GM19328 (cell line): Measurements from ENCODE around the gene C6orf163.

Experiments used
- ATAC-seq: cut with Tn5 transposase; IDR thresholded peaks from one replicate; pipeline ENCODE4 v1.9.1; 2021; ENCODE audit warnings: mild to moderate bottlenecking, moderate library complexity; ENCODE audit not compliant: unreplicated experiment

C6orf163 gene

DNA sequence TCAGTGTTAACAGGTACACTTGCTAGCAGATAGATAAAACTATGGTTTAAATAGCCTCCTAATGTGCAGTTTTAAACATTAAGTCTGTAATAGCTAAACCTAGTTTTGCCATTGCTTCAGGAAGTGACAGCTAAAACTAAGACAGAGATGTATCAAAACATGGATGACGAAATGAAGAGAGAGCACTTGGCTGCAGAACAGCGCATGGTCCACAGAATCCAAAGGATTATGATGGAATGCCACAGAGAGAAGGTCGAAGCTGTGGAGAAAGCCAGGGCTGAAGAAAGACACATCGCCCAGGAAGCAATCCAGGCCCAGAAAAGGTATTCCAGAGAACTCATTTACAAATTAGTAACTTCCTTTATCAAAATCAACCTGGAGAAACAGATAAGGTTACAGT, 11.6 kb downstream of the C6orf163 start:
- no peak for ATAC-seq

DNA sequence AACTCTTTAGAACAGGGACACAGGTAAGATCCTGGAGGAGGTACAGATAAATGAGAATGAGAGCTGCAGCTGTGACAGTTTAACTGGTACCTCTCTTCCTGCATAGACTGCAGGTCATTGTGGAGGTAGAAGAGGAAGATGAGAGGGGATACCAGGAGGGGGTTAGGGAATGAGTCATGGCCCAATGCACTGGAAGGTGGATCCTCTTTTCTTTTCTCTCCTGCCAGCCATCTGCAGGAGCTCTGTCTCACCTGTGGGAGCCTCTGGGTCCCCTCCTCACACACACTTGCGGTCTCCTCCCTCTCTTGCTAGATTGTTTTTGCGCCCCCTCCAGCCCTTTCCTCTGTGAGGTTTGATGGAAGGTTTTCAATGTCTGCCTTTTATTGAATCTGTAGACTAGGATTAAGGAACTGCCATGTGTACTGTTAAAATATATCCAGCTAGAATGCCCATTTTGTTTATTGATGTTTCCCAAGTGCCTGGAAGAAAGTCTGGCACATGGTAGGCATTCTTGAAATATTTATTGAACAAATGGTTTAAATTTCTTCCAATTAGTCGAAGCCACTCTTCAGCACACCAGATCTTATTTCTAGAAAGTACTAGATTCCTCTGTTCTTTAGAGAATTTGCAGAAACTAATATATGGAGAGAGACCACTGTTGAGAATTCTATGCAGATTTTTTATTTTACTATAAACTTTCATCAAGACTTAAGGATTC, 13.0 kb downstream of the C6orf163 start:
- no peak for ATAC-seq

DNA sequence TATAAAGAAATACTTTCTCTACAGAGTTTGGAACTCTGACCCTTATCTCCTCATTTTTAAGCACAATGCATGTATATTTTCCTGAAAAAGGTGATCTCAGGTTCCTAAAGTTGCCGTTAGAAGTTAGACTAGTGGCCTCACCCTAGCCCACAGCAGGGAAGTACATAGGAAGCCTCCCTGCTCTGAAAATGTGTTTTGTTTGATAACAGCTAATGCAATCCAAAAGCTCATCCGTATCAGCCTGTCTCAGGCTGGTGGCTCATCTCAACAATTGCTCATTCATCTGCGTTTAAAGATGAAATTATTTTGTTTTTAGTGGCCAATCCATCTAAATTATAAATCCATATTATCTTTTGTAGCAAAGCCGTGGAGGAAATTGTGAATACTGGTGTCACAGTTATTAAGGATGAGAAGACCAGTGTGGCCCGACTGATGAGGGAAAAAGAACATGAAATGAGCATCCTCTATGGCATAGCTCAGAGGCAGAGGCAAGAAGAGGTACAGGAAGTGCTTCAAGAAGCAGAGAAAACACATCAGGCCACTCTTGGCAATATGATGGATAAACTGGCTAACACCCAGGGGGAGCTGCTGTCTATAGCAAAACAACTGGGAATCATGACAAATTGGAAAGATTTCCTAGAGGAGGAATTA, 20.1 kb downstream of the C6orf163 start:
- no peak for ATAC-seq

DNA sequence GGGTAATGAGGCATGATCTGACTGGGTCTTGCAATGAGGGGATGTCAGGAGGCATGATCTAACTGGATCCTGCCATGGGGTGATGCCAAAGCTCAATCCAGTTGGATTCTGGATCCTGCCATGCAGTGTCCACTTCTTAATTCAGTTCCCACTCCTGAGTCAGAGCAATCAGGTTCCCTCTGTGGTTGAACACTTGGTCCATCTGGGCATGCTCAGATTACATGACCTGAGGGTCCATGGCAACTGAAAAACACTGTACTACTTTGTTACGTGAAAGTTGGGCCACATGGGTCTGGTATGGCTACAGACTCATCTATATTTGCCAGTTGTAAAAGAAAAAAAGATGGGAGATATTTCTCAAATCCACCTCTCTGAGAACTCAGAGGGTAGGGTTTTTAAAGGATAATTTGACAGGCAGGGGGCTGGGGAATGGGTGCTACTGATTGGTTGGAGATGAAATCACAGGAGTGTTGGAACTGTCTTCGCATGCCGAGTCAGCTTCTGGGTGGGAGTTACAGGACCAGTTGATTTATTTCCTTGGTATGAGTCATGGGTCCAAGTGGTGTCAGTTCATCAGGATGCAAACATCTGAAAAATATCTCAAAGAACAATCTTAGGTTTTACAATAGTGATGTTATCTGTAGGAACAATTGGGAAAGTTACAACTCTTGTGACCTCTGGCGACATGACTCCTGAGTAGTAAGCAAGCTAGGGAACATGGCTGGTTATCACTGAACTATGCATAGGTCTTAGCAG, 21.6 kb downstream of the C6orf163 start:
- ATAC-seq = no peak

DNA sequence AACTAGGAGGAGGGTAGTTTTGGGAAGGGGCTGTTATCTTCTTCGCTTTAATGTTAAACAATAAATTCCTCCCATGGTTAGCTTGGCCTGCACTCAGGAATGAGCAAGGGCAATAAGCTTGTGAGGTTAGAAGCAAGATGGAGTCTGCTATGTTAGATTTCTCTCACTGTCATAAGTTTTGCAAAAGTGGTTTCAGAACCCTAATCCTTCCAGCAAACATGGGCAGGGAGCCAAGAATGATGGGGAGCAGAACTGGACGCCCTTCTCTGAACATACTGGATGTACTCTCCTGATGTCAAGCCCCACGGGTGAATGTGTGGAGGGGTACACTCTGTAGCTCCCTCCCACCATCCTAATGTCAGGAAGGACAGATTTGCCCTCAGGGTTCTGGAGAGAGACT, 22.3 kb downstream of the C6orf163 start:
- ATAC-seq = no peak

DNA sequence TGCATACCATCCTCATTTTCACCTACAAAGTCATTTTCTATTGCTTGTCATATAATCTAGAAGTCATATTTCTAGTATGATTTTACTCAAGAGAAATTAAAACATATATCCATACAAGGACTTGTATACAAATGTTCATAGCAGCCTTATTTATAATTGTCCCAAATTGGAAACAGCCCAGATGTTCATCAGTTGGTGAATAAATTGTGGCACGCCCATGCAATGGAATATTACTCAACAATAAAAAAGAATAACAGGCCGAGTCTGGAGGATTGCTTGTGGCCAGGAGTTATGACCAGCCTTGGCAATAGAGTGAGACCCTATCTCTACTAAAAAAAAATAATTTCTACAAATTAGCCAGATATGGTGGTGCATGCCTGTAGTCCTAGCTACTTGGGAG, 28.8 kb downstream of the C6orf163 start:
- ATAC-seq = no peak

DNA sequence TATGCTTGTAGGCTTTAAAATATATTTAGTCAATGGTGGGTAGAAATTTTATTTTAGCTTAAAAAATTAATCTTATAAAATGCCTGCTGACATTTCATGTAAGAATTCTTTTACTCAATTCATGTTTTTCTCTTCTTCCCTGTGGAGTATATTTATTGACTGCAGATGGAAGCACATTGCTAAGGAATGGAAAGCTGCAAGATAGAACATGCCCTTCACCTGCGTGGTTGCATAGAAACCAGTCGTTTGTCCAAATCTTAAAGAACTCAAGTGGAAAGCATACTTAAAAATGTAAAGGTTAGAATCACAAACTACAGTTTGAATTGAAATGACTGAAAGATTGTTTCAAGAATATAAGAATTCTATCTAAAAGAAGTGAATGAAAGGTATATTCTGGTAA, 30.7 kb downstream of the C6orf163 start:
- no peak for ATAC-seq

DNA sequence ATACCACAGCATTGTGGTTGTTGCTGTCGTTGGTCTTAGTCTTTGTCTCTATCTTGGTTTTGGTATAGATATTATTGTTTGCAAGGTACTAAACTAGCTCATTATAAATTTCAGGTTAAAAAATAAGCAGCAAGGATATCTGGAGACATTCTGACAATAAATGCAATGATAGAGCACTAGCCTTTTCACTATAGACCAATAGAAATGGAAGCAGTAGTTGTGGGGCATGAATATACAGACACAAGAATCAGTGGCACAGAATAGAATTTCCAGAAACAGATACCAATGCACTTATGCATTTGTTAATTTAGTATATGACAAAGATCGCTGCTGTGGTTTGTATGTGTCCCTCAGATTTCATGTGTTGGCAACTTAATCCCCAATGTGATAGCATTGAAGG, 32.0 kb downstream of the C6orf163 start:
- no peak for ATAC-seq

DNA sequence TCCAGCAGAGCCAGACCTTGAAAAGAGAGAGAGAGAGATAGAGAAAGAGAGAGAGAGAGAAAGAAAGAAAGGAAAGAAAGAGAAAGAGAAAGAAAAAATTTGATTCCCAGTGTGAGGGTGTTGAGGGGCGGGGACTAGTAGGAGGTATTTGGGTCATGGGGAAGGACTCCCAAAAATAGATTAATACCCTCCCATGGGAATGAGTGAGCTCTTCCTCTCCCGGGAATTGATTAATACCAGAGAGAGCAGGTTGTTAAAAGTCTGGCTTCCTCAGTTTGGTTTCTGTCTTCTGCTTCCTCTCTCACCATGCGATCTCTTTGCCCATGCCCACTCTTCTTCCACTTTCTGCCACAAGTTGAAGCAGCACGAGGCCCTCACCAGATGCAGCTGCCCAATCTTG, 34.3 kb downstream of the C6orf163 start:
- ATAC-seq = no peak

DNA sequence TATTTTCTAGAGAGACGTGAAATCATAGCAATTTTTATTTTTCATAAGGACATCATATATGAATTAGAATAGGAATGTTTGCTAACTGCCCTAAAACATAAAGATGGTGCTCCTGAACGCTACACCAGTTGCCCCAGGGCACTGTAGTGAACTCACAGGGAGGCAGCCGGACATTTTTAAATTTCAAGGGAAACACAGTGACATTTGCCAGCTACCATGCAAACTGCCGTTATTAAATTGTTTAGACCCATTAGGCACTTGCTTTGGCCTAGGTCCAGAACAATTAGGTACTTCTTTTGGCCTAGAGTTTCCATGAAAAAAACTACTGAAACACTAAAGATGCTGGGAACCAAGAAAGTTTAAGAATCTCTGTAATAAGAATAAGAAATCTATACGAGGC, 38.2 kb downstream of the C6orf163 start:
- ATAC-seq = no peak

DNA sequence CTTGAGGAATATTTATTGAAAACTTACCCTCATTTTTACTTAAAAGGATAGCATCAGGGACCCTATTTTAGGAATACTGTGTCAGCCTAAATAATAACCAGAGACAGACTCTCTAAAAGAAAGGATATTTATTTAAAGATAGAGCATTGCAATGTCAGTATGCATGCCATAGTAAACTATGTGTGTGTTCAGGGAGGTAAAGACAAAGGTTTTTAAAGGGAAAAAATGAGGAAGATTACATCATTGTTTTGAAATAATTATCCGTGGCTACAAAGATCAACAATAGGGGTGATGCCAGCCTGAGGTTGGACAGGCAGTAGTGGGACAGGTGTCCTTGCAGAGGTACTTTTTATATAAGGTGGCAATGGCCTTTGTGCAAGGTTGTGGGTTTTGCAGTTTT, 39.4 kb downstream of the C6orf163 start:
- no peak for ATAC-seq

DNA sequence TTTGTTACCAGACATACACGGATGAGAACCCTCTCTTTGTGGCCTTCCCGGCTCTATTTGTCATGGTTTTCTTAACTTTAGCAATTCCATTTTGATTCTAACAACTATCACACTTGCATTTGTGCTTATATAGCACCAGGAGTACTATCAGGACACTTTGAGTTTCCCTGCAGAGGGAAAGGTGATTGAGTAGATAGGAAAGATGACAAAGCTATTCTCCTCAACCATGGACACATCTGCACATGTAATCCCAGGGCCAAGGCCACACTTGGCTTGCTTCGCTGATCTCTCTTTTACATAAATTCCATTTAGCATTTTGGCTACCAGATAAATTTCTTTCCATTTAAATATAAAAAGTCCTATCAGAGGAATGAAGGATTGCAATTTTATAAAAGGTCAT, 39.8 kb downstream of the C6orf163 start:
- no peak for ATAC-seq

DNA sequence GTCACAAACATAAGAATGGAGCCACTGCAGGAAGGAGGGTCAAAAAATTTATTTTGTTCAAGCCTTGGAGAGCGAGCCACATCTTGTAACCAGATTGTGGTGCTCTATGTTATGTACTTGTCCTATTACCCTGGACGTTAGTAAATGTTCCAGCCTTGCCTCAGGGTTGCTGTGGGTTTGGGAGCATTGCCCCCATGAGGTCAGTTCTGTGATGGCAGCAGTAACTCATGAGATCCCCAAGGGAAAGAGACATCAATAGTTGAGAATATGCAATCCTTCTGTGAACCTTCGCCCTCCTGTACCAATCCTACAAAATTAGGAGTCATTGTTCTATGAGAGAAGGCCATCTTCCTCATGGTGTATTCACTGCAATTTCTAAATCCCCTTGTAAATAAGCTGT, 46.7 kb downstream of the C6orf163 start:
- no peak for ATAC-seq

DNA sequence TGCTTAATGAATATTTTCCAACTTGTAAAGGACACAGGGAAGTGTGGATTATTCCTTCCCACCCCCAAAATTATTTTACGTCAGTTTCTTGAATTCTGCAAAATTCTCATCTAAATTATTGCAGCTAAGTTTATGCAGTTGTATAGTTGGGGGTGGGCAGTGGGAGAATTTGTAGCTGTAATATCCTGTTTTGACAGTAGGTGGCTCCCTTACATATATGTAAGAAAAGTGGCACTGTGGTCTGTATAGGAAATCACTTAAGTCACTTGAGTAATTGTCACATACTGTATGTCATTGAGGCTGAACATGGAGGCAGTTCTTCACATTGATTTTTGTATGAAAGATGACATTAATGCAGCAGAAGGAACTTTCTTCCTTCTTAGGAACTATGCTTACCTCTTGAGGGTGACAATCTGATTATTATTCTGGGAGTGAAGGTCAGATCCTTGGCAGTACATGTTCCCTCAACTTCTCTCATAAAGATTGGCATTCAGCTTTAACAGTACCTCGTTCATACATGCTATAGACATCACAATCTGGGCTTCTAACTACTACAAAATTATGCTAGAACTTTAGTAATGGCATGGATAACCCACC, 48.5 kb downstream of the C6orf163 start:
- ATAC-seq = peak; percentile 60

DNA sequence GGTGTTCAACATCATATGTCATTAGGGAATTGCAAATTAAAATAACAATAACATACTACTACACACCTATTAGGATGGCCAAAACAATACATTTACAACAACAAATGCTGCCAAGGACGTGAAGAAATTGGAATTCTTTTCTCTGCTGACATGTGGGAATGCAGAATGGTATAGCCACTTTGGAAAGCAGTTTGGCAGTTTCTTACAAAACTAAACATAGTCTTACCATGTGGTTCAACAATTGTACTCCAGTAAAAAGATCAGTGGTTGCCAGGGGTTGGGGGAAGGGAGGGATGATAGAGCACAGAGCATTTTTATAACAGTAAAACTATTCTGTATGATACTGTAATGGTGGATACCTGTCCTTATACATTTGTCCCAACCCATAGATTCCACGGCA, 50.8 kb downstream of the C6orf163 start:
- ATAC-seq = no peak

DNA sequence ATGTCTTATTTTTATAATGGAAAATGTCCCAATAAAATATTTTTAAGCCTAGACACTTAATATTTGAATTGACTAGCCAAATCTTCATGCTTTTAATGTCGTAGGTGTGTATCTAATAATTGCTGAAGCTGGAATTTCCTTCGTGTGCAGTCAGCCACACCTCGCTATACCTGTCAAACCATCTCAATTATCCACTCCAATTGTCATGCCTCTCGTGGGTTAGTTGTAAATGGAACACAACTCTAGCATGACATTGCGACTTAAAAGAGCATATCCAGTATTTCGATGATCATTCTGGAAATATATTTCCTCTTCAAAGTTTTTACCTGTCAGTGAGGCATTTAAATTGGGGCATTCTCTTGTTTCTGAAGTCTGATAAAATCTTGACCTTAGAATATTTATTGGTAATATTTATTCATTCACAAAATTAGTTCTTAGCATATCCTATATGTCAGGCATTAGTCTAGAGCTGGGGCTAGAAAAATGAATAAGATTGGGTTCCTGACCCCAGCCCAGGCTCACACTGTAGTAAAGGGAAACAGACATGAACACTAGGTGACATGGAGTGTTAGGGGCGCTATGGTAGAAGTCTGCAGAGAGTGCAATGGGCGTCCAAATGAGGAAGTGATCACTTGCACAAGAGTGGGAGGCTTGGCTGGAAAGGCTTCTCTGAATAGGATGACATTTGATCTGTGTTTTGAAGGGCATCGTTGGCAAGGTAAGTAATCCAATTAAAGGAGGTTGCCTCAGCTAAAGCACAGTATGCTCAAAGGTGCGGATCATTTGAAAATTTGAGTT, 52.2 kb downstream of the C6orf163 start:
- peak; percentile 82 for ATAC-seq

DNA sequence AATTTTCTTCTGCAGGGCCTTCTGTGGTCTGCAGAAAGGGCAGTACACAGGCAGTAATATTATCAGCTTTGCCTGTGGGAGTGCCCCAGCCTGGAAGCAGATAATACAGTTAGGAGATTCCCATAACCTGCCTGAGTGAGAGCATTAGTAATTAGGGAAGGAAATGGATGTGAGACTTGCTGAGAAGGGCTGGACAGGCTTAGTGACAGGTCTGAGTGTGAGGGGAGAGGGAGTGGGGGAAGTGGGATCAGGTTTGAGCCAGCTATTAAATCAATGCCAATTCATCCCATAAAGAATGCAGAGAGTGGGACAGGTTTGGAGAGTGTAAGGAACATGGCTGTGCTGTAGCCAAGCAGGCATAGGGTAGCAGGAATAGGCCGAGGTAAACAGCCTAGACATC, 53.0 kb downstream of the C6orf163 start:
- no peak for ATAC-seq

DNA sequence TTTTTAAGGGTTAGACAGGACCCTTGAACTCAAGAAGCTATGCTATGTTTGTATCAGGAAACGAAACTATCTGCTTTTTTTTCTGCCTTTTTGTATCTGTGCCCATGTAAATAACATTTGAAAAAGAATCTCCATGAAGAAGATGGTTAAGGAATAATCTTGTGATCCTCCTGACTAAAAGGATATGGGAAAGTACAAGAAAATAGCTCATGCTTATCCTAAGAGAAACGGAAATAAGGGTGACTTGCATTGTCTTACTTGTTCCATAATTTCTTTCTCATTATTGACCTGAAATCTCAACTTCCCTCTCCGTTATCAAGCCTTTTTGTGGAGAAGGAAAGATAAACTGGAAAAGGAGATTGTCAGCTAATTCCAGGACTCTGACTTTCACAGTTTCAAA, 57.2 kb downstream of the C6orf163 start:
- ATAC-seq = no peak

DNA sequence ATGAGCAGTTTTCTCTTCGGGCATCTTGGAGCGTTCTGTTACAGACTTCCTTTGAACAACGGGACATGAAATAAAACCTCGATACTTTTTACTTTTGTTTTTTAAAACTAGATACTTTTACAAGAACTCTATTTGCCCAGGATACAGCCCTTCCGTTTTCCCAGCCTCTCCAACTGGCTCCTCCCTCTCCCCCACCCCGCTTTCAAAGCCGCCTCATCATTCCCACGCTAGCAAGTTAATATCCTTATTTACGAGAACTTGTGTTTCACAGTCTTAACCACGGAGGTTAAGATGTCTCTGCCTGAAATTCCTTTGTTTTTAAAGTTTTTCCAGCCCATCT, 62.9 kb downstream of the C6orf163 start:
- ATAC-seq = peak; percentile 4

DNA sequence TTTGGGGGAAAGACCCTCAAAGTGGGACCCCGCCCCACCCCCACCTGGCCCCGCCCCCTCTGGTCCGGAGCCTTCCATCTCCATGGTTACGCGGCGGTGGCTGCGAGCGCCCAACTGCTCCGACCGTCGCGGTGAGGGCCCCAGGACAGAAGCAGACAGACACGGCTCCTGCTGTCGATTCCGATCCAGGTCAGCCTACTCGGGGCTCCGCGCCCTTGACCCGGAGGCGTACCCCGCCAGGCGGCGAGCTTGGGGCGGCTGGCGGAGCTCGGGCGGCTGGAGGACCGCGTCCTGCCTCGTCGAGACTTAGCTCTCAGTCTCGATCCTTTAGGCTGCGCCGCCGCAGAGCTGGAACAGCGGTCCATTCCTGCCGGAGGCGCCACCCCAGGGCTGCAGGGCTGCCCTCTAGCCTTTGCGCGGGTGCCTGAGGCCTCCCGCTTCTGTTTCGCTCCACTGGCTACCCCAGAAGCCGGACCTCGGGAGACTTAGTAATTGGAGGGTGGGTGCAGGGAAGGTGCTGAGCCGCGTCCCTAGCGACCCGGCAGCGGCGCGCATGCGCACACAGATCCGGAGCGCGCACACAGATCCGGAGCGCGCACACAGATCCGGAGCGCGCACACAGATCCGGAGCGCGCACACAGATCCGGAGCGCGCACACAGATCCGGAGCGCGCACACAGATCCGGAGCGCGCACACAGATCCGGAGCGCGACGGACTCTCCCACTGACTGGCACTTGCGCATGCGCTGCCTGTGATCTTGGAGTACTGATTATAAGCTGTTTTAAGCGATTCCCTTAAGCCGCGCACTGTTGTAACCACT, 63.5 kb downstream of the C6orf163 start, which contains the start of gene CFAP206:
Gene CFAP206 (plus strand): TSS at position 72 of the 820 bp plus-strand sequence. CDS start 1,868 bp downstream, outside the sequence.
- ATAC-seq = peak; percentile 78
